CD14-positive monocyte (primary cell): Measurements from ENCODE around the gene NDUFS2. TPM values are rescaled to one million over a fixed set of nuclear protein-coding genes. Genes with fewer than 3 reads are reported as not detected.
A peak's percentile ranks its signal among the peaks of the same experiment; 100 is the strongest.

Experiments used
- DNase-seq, 3 donors: peaks; one replicate each; pipeline ENCODE4 v3.0.0-alpha.2; 2011 to 2022
- H2AFZ ChIP-seq: 2 replicates; pipeline ENCODE4 v1.6.0; 2012; ENCODE audit warnings: mild to moderate bottlenecking, low read depth, low read length, inconsistent platforms; ENCODE audit not compliant: insufficient read depth, poor library complexity, severe bottlenecking
- H3K27ac ChIP-seq, 2 donors: 1 replicate in 1 of 2; 2 replicates in 1 of 2; pipeline ENCODE4 v1.5.1; 2012 to 2013; ENCODE audit warnings: low read length in 2 of 2, control low read depth in 1 of 2, inconsistent platforms in 1 of 2, low read depth in 1 of 2, mild to moderate bottlenecking in 1 of 2
- H3K27me3 ChIP-seq, 2 donors: one replicate each; pipeline versions ENCODE4 v1.6.0 to v1.6.1; 2011 to 2013; ENCODE audit warnings: low read length in 2 of 2; ENCODE audit not compliant: control insufficient read depth in 2 of 2, insufficient read depth in 2 of 2
- H3K36me3 ChIP-seq, 2 donors: replicated peaks in 1 of 2; 1 replicate in 1 of 2; 2 replicates in 1 of 2; pipeline versions ENCODE4 v1.5.1 to v1.6.1; 2012 to 2013; ENCODE audit warnings: low read length in 2 of 2, control low read depth in 1 of 2, inconsistent platforms in 1 of 2, mild to moderate bottlenecking in 1 of 2; ENCODE audit not compliant: insufficient read depth in 2 of 2, control insufficient read depth in 1 of 2
- H3K4me1 ChIP-seq, 2 donors: 1 replicate in 1 of 2; 2 replicates in 1 of 2; pipeline versions ENCODE4 v1.5.1 to v1.6.1; 2012 to 2013; ENCODE audit warnings: low read length in 2 of 2, control low read depth in 1 of 2, inconsistent platforms in 1 of 2, mild to moderate bottlenecking in 1 of 2, moderate library complexity in 1 of 2; ENCODE audit not compliant: insufficient read depth in 2 of 2, control insufficient read depth in 1 of 2
- H3K4me2 ChIP-seq: replicated peaks from 2 replicates; pipeline ENCODE3; 2012; ENCODE audit warnings: low read length, moderate library complexity, mild to moderate bottlenecking; ENCODE audit not compliant: poor library complexity, severe bottlenecking; ENCODE audit errors: extremely low read depth
- H3K4me3 ChIP-seq, 3 experiments: fragments of 200-600 bp in 1 of 3; sonication (generic) in 1 of 3; replicated peaks in 1 of 3; 1 replicate in 2 of 3; 2 replicates in 1 of 3; pipeline ENCODE4 v1.5.1; 2011 to 2013; ENCODE audit warnings: low read length in 3 of 3, mild to moderate bottlenecking in 3 of 3, control low read depth in 2 of 3, low read depth in 2 of 3, inconsistent platforms in 1 of 3, moderate library complexity in 1 of 3
- H3K79me2 ChIP-seq: 2 replicates; pipeline ENCODE4 v1.6.0; 2012; ENCODE audit warnings: mild to moderate bottlenecking, control low read depth, inconsistent platforms, low read length, moderate library complexity; ENCODE audit not compliant: insufficient read depth
- H3K9ac ChIP-seq: 2 replicates; pipeline ENCODE4 v1.6.0; 2017; ENCODE audit warnings: low read length, mild to moderate bottlenecking; ENCODE audit not compliant: insufficient read depth, poor library complexity, severe bottlenecking
- H3K9me3 ChIP-seq, 2 donors: replicated peaks in 1 of 2; 1 replicate in 1 of 2; 2 replicates in 1 of 2; pipeline versions ENCODE4 v1.5.1 to v1.6.1; 2012 to 2013; ENCODE audit warnings: low read length in 2 of 2, control low read depth in 1 of 2; ENCODE audit not compliant: control insufficient read depth in 1 of 2, insufficient read depth in 1 of 2
- H4K20me1 ChIP-seq: 2 replicates; pipeline ENCODE4 v1.6.0; 2012; ENCODE audit warnings: mild to moderate bottlenecking, low read length, control low read depth, moderate library complexity; ENCODE audit not compliant: insufficient read depth
- H3K27ac Mint-ChIP-seq, 7 donors: one replicate each; pipeline ENCODE4 v1.8.0; 2020; ENCODE audit warnings: mild to moderate bottlenecking in 7 of 7, mixed read lengths in 7 of 7, moderate library complexity in 6 of 7, inconsistent platforms in 2 of 7
- H3K27me3 Mint-ChIP-seq, 3 donors: one replicate each; pipeline ENCODE4 v1.8.0; 2021 to 2022; ENCODE audit warnings: low read depth in 3 of 3, mild to moderate bottlenecking in 3 of 3, mixed read lengths in 3 of 3, moderate library complexity in 3 of 3, inconsistent platforms in 1 of 3
- H3K36me3 Mint-ChIP-seq, 2 donors: one replicate each; pipeline ENCODE4 v1.8.0; 2020; ENCODE audit warnings: mixed read lengths in 2 of 2, inconsistent platforms in 1 of 2, mild to moderate bottlenecking in 1 of 2
- H3K4me1 Mint-ChIP-seq: one replicate; pipeline ENCODE4 v1.8.0; 2020; ENCODE audit warnings: mild to moderate bottlenecking, mixed read lengths
- H3K4me3 Mint-ChIP-seq, 2 donors: one replicate each; pipeline ENCODE4 v1.8.0; 2020; ENCODE audit warnings: mild to moderate bottlenecking in 2 of 2, mixed read lengths in 2 of 2, moderate library complexity in 1 of 2
- H3K9me3 Mint-ChIP-seq, 7 donors: one replicate each; pipeline ENCODE4 v1.8.0; 2020 to 2022; ENCODE audit warnings: mixed read lengths in 7 of 7, mild to moderate bottlenecking in 6 of 7, moderate library complexity in 6 of 7, inconsistent platforms in 2 of 7
- WGBS: methylation state at CpG from one replicate; pipeline ENCODE4 v1.1.5; 2013; ENCODE audit warnings: missing lambda C conversion rate; ENCODE audit not compliant: insufficient coverage; 5-methylcytosine and 5-hydroxymethylcytosine counted together
- intact Hi-C, 2 donors: fragments of 100-400 bp; cut with micrococcal nuclease; formaldehyde crosslinking; loops; one replicate each; pipeline versions ENCODE4 v1.15.0 to v1.15.1; 2023
- polyA plus RNA-seq, 3 donors: library from polyadenylated mRNA; depleted of rRNA in 1 of 3; unstranded in 2 of 3; stranded (reverse) in 1 of 3; fragments of 300-500 nt in 2 of 3; fragments of >200 nt in 1 of 3; fragmentation: Illumina TruSeq in 2 of 3; gene quantifications; 1 replicate in 2 of 3; 2 replicates in 1 of 3; pipeline ENCODE4 v1.2.3, GENCODE V29; 2012 to 2021
- TF ChIP-seq, protein P1 (sequence below): fragments of 200-600 bp; IDR thresholded peaks from one replicate; pipeline ENCODE4 v1.8.0; 2022; ENCODE audit warnings: antibody characterized with exemption, mild to moderate bottlenecking

NDUFS2 gene
- polyA plus RNA-seq, 3 donors, result 87.5 to 119 (median 101) TPM

DNA sequence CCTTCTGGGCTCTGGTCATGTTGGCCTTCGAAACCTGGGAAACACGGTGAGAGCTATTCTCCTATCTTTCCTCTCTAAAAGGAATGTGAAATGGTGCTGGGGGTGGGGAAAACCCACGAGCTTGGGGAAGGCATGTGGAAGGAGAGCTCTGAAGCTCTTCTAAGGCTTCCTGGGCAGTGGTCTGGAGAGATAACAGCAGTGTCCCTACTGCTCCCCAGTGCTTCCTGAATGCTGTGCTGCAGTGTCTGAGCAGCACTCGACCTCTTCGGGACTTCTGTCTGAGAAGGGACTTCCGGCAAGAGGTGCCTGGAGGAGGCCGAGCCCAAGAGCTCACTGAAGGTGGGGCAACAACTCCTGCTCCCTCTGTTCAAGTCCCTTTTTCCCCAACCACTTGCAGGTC lies 40.1 kb upstream of the NDUFS2 start:
- no peaks in the 10 kb centered on the region for H4K20me1 ChIP-seq
- WGBS, result 95% methylated on average over 3 of the region's 7 CpGs
- no peak overlapping the region for H3K4me2 ChIP-seq
- peaks cover 36 to 59% of the 10 kb centered on the region in 2 donors for H3K36me3 ChIP-seq
- H3K36me3 Mint-ChIP-seq, result peaks cover 45 to 61% of the 10 kb centered on the region in 2 donors
- TF ChIP-seq, protein P1, sequence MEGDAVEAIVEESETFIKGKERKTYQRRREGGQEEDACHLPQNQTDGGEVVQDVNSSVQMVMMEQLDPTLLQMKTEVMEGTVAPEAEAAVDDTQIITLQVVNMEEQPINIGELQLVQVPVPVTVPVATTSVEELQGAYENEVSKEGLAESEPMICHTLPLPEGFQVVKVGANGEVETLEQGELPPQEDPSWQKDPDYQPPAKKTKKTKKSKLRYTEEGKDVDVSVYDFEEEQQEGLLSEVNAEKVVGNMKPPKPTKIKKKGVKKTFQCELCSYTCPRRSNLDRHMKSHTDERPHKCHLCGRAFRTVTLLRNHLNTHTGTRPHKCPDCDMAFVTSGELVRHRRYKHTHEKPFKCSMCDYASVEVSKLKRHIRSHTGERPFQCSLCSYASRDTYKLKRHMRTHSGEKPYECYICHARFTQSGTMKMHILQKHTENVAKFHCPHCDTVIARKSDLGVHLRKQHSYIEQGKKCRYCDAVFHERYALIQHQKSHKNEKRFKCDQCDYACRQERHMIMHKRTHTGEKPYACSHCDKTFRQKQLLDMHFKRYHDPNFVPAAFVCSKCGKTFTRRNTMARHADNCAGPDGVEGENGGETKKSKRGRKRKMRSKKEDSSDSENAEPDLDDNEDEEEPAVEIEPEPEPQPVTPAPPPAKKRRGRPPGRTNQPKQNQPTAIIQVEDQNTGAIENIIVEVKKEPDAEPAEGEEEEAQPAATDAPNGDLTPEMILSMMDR, result no peak
- H3K9me3 ChIP-seq, result no peaks in the 10 kb centered on the region
- no peaks in the 10 kb centered on the region for H3K9me3 Mint-ChIP-seq
- no peak overlapping the region for H2AFZ ChIP-seq
- H3K27me3 ChIP-seq, result no peaks in the 10 kb centered on the region
- H3K4me3 Mint-ChIP-seq, result no peak overlapping the region
- no peak overlapping the region for H3K4me3 ChIP-seq
- peaks cover 0 to 1% (median 0%) of the 10 kb centered on the region in 3 donors for H3K27me3 Mint-ChIP-seq
- peak overlapping the region in 1 of 2 donors; percentile 32 for H3K27ac ChIP-seq
- H3K79me2 ChIP-seq, result peaks cover 20% of the 10 kb centered on the region
- H3K4me1 Mint-ChIP-seq, result peaks cover 49% of the 10 kb centered on the region
- no peak for DNase-seq
- H3K4me1 ChIP-seq, result peaks cover 30 to 48% of the 10 kb centered on the region in 2 donors
- no peak overlapping the region for H3K9ac ChIP-seq
- H3K27ac Mint-ChIP-seq, result peak overlapping the region in 2 of 7 donors; percentile 15 to 38
- intact Hi-C loops, result no loop called here

DNA sequence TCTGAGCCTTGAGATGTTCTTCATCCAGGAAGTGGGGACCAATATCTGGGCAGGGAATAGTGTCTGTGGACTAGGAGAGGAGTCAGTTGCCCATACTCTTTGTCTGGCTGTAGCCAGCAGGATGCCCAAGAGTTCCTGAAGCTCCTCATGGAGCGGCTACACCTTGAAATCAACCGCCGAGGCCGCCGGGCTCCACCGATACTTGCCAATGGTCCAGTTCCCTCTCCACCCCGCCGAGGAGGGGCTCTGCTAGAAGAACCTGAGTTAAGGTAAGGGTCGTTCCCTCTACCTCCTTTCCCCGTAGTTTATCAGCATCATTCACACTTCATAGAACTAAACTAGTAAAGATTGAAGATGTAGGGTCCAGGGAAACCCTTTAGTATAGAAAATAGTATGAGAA lies 39.4 kb upstream of the NDUFS2 start:
- TF ChIP-seq, protein P1, result no peak
- intact Hi-C loops, result no loop called here
- Mint-ChIP-seq H3K36me3 (peaks cover 38 to 55% of the 10 kb centered on the region in 2 donors), H3K27me3 (peaks cover 0 to 2% (median 0%) of the 10 kb centered on the region in 3 donors), H3K4me1 (peaks cover 54% of the 10 kb centered on the region), H3K4me3 (no peak overlapping the region), H3K9me3 (no peaks in the 10 kb centered on the region), H3K27ac (peak overlapping the region in 3 of 7 donors; percentile 17 to 31 (median 25))
- no peak overlapping the region for H3K4me3 ChIP-seq
- DNase-seq, result no peak
- H3K36me3 ChIP-seq, result peaks cover 28 to 51% of the 10 kb centered on the region in 2 donors
- peaks cover 20% of the 10 kb centered on the region for H3K79me2 ChIP-seq
- no peak overlapping the region for H3K4me2 ChIP-seq
- 100% methylated on average over 1 of the region's 10 CpGs for WGBS
- H3K4me1 ChIP-seq, result peaks cover 34 to 52% of the 10 kb centered on the region in 2 donors
- H3K9me3 ChIP-seq, result no peaks in the 10 kb centered on the region
- H3K9ac ChIP-seq, result no peak overlapping the region
- no peaks in the 10 kb centered on the region for H3K27me3 ChIP-seq
- peak overlapping the region in 1 of 2 donors; percentile 32 for H3K27ac ChIP-seq
- no peak overlapping the region for H2AFZ ChIP-seq
- no peaks in the 10 kb centered on the region for H4K20me1 ChIP-seq
